K562 treated with DMSO at 1 percent for 48 hours (cell line): ENCODE results near the gene PGBD2. TPM values are rescaled to one million over a fixed set of nuclear protein-coding genes. Genes with fewer than 3 reads are reported as not detected.

Experiments
- total RNA-seq: library from RNA; unstranded; fragments of 300-600 nt; gene quantifications from 2 replicates; pipeline ENCODE4 v1.2.3, GENCODE V29; 2022; ENCODE audit warnings: low replicate concordance; ENCODE audit errors: extremely low read depth

PGBD2 gene
- total RNA-seq: not detected in 2 replicates

GRCh38 chr1:248906009-248906752 lies at the start of gene PGBD2:
TSS of gene PGBD2 (plus strand) at chr1:248906235. CDS start at chr1:248913863, 7,628 bp downstream.

GRCh38 chr1:248858891-248859889 lies 46.8 kb upstream of the PGBD2 start, which contains the start of gene ZNF692:
TSS of gene ZNF692 (minus strand) at chr1:248859085. CDS start at chr1:248858309, 776 bp downstream.

Other genes starting within 250 kb of the PGBD2 start
- gene OR14I1, start 203.5 kb upstream of the PGBD2 start, total RNA-seq: not detected in 2 replicates
- not detected in 2 replicates for gene LYPD8, start 150.5 kb upstream of the PGBD2 start, total RNA-seq
- not detected in 2 replicates for gene SH3BP5L, start 80.3 kb upstream of the PGBD2 start, total RNA-seq
- gene ZNF672, start 68.0 kb upstream of the PGBD2 start, total RNA-seq: not detected in 2 replicates
- gene ZNF692, start 47.1 kb upstream of the PGBD2 start, total RNA-seq: not detected in 2 replicates